Activated gamma-delta T cell (primary cell): ENCODE measurements around the gene IGLL1.
"Not testable (repeated sequence)": the region's sequence is repeated elsewhere in the genome, so short reads cannot be mapped to it uniquely, and the experiment has no call there.

Experiments used
- DNase-seq: peaks from one replicate; lab custom pipeline; 2025; lab: John Stamatoyannopoulos, UW

IGLL1 gene

GRCh38 chr22:23540837-23541236 lies 39.3 kb downstream of the IGLL1 start:
- DNase-seq, result not testable (repeated sequence)

GRCh38 chr22:23539839-23540198 lies 40.3 kb downstream of the IGLL1 start:
- DNase-seq, result not testable (repeated sequence)

GRCh38 chr22:23539135-23539838 lies 40.8 kb downstream of the IGLL1 start:
- DNase-seq, result no peak

- DNase-seq, result not testable (repeated sequence)
Measured at GRCh38 chr22:23538696-23539030, 41.4 kb downstream of the IGLL1 start.

- DNase-seq, result not testable (repeated sequence)
Measured at GRCh38 chr22:23537830-23538695, 42.0 kb downstream of the IGLL1 start.

GRCh38 chr22:23537416-23537815 lies 42.7 kb downstream of the IGLL1 start:
- no peak for DNase-seq

- DNase-seq, result no peak
Measured at GRCh38 chr22:23536821-23537345, 43.2 kb downstream of the IGLL1 start.

GRCh38 chr22:23535790-23536661 lies 44.1 kb downstream of the IGLL1 start:
- DNase-seq, result not testable (repeated sequence)

- no peak for DNase-seq
Measured at GRCh38 chr22:23534851-23535717, 45.0 kb downstream of the IGLL1 start.

- DNase-seq, result no peak
Measured at GRCh38 chr22:23534201-23534850, 45.8 kb downstream of the IGLL1 start.

- no peak for DNase-seq
Measured at GRCh38 chr22:23533771-23534191, 46.3 kb downstream of the IGLL1 start.

- DNase-seq, result no peak
Measured at GRCh38 chr22:23533328-23533762, 46.7 kb downstream of the IGLL1 start.

- DNase-seq, result no peak
Measured at GRCh38 chr22:23532731-23533130, 47.4 kb downstream of the IGLL1 start.

GRCh38 chr22:23531966-23532705 lies 48.0 kb downstream of the IGLL1 start:
- no peak for DNase-seq

GRCh38 chr22:23531283-23531956 lies 48.7 kb downstream of the IGLL1 start:
- no peak for DNase-seq

- no peak for DNase-seq
Measured at GRCh38 chr22:23530766-23531282, 49.3 kb downstream of the IGLL1 start.

- no peak for DNase-seq
Measured at GRCh38 chr22:23530106-23530505, 50.0 kb downstream of the IGLL1 start.

GRCh38 chr22:23529166-23530103 lies 50.7 kb downstream of the IGLL1 start:
- DNase-seq, result no peak
